ENCODE results near the gene DNER.
"Not testable (repeated sequence)": the region's sequence is repeated elsewhere in the genome, so short reads cannot be mapped to it uniquely, and the experiment has no call there.

Gene DNER

DNA sequence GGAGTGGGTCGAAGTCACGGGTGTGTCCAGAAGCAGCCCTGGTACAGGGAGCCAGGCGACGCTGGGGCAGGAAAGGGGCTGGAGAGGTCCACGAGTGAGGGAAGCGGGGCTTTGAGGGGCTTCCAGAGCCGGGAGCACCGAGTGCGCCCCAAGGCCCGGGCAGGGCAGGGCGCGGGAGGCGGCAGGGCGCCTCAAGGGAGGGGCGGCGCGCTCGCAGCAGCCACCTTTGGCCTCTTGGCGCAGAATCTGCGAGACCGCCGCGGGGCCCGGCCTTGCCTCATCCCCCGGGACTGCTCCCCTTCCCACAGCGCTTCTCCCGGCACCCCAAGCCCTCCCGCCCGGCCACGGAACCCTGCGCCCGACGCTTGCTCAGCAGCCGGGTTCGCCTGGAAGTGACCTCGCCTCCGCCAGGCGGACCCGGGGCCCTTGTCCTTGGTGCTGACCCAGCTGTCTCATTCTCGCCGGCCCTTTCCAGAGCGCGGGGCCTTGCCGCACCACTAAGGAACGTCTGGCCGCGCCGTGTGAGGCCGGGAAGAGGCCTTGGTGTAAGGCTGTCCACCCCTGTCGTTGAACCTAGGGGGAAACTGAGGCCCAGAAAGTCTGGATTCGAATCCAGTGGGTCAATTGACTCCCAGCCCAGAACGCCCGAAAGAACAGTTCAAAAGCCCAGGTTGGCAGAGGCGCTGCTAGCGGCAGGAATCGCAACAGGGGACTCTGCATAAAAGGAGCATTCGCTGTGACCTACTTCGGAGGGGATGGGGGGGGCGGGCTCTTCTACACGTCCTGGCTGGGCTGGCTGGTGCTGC, 584 bp upstream of the DNER start:
- DNase-seq = no peak

DNA sequence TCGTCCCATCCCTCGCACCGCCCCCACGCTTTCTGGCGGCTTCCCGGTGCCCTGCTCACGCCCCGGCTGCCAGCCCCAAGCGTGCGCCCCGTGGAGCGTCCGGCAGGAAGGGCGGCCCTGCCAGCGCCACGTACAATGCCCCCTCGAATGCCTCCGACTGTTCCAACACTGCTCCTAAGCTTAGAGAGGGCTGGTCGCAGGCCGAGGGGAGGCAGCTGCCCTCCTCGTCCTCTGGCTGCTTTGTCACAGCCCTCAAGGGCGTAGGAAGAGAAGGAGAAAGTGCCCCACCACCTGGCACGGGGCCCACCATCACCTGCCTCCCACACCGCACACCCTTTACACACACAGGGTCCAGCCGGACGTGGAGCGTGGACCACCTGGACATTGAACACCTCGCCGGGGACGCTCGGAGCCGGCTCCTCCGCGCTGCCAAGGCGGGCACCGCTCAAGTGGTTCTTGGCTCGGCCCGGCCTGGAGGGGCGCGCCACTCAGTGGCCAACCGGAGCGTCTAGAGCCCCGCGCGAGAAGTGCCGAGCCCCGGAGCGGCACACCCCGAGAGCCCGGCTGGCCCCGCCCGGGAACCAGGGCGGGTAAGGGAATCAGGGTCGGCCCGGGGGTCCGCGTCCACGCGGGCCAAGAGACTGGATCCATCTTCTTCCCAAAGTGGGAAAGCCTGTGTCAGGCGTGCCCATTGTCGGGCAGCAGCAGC, 830 bp downstream of the DNER start:
- no peak for DNase-seq

GRCh38 chr2:229712136-229712535, 2.2 kb downstream of the DNER start:
- no peak for DNase-seq

DNA sequence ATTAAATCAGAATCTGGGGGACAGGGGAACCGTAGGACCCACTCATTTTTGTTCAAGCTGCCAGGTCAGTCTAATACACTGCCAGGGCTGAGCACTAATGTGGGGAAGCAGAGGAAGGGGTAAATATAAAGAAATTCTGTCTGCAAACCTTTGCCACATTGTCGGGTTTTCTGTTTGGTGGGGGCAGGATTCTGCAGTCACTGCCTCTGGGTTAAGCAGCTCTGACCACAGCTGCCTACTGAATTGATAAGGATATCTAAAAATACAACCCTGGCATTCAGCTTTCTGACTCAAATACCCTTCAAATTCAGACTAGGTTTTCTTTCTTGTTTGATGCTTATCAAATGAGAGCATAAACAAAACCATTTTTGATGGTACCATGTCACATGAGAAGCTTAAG, 6.0 kb downstream of the DNER start:
- no peak for DNase-seq

DNA sequence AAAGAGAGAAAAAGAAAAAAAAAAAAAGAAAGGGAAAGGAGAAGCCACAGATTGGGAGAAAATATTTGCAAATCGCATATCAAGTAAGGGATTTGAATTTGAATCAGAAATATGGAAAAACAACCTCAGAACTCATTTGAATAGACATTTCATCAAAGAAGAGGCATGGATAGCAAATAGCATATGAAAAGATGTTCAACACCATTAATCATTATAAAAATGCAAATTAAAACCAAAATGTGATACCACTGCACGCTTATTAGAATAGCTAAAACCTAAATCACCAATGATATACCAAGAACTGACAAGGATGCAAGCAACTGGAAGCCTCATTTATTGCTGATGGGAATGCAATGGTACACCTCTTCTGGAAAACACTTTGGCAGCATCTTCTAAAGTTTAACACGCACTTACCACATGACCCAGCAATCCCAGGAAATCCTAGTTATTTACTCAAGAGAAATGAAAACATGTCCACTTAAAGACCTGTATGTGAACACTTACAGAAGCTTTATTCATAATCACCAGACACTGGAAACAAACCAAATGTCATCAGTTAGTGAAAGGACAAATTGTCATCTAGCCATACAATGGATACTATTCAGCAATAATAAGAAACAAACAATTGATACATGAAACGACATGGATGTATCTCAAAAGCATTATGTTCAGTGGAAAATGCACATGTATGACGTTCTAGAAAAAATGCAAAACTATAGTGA, 10.3 kb downstream of the DNER start:
- DNase-seq = no peak

DNA sequence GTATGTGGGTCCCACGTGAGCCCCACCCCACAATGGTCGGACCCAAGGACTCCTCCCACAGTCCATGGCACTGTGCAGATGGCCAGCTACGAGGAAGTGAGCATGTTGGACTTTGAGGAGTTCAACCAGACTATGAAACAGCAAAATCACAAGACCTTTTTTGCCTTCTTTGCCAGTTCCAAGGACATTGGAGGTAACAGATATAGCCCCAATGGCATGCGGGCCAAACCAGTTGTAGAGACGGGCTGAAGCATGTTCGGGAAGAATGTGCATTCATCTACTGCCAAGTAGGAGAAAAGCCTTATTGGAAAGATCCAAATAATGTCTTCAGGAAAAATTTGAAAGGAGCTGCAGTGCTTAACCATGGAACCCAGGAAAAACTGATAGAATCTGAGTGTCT, 12.6 kb downstream of the DNER start:
- DNase-seq = no peak

DNA sequence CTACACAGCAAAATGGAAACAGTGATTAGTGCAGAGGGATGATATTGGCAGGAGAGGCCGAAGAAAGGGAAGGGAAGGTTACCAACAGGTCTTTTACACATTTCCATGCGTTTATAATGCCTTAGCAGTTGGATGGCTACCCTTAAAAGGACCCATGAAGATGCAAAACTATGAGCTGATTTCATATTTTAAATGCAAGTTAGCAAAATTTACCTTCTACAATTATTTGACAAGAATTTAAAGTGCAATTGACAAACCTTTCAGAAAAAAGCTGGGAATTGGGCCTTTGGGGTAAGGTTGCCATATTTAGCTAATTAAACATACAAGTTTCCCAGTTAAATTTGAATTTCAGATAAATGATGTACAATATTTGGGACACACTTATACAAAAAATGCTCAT, 13.3 kb downstream of the DNER start:
- DNase-seq = no peak

DNA sequence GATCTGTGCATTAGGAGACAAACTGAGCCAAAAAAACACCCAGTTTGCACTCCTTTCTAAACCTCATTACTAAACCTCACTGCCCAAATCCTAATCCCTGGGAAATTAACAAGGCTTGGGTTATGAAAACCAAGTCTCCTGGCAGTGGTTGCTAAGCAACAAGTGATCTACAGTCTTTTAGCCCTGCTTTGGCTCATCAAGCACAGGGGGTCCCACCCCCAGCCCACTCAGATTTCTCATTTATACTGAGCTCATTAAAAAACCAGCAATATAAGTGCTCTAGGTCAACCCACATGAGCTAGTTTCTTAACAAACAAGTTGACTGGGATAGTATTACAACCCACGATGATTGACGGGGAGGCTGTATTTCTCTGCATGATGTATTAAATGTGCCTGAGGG, 18.4 kb downstream of the DNER start:
- DNase-seq = no peak

DNA sequence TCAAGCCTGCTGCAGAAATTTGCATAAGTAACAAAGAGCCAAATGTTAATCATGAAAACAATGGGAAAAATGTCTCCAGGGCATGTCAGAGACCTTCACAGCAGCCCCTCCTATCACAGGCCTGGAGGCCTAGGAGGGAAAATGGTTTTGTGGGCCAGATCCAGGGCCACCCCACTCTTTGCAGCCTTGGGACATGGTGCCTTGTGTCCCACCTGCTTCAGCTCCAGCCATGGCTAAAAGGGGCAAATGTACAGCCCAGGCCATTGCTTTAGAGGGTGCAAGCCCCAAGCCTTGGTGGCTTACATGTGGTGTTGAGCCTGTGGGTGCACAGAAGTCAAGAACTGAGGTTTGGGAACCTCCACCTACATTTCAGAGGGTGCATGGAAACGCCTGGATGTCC, 20.5 kb downstream of the DNER start:
- DNase-seq = not testable (repeated sequence)

- DNase-seq = no peak
These were observed 22.7 kb downstream of the DNER start for GRCh38 chr2:229691631-229692030.

DNA sequence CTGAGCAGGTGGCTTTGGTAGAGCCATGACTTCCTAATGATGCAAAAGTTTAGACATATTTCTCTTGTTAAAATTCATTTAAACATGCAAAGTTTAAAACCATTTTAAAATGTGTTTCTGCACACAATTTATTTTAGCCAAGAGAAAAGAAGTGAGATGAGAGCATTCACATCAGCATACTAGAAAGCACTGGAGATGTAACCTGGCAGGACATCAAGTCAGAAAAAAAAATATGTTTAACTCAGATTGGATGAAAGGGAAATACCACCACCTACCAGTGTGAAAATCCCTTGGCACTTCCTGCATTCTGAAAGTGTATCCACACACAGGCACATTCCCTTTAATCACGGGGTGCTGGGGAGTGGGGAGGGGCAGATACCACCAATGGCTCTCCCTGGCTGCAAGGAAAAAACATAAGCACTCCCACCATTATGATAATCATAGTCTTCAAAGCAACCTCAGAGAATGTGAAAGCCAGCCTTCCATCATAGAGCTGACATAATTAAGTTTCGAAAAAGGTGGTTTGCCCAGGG, 25.0 kb downstream of the DNER start:
- DNase-seq = no peak

DNA sequence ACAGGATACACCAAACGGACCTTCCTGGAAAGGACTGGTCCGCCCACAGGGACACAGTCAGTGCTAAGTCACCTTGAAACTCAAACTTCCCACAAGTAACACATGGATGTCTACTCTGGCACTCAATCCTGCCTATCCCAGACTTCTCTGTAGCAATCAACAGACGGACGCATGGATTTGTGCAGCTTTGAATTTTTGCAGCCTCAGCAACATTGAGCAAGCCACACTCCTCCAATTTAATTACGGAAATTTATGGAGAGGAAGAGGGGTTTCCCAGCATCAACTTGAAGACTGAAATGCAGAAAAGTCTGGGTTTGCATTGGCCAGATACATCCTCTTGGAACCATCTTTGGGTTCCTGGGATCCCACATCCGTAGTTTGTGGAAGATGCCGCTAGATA, 26.2 kb downstream of the DNER start:
- DNase-seq = no peak

DNA sequence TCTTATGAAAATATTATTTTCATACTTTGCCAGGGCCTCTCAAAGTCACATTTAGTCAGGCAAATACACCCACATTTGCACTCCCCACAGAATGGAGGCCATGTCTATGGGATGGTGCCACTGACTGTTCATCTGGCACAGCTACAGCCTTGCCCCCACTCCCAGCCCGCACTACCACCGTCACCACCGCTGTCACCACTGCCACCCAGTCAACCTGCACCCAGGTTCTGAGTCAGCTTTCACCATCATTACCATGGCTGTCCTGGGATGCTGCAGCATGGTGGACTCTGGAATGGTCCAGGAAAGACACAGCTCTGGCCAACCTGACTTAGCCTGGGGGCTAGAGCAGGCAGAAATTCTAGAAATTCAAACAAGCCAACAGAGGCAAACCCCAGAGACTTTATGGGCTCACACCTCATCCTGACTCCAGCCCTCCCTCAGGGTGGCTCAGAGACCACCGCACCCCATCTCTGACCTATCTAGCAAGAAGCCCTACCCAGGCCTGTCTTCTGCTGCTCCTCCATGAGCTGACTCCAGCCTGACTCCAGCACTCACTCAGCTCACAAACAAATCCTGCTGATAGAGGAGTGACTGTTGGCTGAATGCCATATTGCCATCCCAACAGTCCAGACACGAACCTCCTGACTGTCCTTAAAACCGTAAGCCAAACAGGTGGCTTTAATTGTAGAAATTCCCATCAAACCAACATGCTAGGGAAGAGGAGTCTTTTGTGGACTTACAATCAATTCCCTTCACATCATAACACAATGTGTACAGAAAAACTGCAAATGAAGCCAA, 28.0 kb downstream of the DNER start:
- no peak for DNase-seq

DNA sequence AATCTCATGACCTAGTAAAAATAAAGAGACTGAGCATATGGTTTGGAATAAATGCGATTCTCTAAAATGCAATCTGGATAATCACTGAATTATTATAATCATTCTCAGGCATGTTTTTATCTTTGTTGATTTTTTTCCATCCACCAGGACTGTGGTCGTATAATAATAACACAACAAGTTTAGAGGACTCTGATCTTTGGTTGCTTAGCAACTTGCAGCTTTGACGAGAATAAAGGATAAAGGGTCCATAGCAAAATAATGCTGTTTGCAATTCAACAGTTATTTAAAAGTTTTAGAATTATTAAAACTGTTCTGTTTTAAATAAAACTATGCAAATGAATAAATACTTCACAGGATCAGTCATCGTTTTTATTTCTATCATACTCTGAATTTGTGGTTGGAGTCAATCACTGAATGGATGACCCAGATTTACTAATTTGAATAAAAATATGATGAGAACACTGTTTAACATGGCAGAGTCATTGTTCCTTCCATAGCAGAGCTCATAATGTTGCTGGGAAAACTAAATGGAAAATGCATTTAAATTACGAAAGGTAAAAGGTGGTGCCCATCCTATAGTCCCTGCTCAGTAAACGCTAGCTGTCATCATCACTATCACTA, 29.3 kb downstream of the DNER start:
- DNase-seq = no peak

DNA sequence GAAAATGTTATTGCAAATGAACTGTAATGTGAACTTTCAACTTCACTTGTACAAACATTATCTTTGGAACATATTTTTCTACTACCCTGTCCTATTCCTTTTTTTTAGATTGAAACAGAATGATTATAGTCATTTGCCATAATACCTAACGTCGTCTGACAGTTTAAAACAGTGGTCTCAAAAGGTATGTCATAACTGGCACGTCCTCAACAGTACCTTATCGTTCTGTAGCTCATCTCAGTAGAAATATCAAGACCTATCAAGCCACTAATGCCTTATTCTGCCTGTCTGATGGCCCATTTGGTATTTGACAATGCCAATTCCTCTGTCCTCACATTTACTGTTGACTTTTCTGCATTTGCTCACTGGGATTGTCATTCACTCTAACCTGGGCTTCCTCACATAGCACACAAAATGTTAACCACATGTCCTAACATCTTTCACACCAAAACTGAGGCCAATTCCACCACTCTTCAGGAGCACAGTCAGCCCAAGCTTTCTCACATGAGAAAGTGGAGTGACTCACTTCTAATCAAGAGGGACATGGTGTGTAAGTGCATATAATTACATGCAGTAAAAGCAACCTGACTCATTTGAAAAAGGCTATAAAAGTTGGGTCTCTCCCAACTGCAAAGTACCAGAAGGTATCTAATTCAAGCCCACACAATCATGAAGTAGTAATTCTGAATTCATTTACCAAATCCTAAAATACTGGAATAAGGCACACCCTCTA, 34.8 kb downstream of the DNER start:
- no peak for DNase-seq

- no peak for DNase-seq
These were observed 38.8 kb downstream of the DNER start for GRCh38 chr2:229675569-229675968.

DNA sequence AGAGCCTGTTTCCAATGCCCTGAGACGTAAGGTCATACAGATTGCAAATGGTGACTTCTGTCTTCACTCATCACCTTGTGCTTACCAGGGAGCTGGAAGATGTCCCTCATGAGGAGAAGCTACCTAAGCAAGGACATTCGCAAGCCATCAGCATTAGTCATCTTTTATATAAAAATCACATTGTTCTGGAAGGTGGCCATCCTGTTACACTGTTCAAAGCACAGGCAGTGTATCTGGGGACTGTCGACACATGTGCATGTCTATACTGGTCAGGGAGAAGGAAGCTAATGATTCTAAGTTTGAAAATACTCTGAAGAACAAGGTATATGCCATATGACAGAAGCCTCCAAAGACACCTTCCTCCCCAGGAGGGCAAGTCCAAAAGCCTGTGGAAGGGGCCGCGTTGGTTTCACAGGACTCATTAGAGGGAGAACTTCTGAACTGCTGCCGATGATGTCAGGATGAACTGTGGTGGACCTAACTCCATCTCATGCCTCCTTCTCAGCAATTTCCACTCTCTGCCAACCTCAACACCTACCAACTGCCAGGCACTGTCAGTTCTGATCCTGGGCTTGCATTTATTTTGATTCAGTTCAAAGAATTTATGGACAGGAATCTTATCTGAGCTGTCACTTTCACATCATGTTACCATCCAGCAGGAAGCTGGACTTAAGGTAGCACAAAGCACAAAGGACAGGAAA, 39.4 kb downstream of the DNER start:
- DNase-seq = no peak

DNA sequence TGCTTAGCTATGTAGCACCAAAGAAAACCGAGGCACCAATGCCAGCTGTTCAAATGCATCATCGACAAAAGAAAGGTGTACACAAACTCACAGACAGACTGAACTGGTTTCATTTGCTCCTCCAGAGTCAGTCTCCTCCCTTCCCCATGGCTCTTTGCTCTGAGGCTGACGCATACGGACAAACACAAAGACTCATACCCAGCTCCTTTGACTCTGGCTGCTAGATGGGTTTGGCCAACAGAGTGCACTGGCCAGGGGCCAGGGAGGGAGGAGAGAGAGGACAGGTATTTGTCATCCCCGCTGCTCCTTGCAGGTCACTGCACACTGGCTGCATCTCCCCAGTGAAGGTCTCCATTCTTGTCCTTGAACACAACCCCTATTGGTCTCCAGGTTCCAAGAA, 40.7 kb downstream of the DNER start:
- no peak for DNase-seq

DNA sequence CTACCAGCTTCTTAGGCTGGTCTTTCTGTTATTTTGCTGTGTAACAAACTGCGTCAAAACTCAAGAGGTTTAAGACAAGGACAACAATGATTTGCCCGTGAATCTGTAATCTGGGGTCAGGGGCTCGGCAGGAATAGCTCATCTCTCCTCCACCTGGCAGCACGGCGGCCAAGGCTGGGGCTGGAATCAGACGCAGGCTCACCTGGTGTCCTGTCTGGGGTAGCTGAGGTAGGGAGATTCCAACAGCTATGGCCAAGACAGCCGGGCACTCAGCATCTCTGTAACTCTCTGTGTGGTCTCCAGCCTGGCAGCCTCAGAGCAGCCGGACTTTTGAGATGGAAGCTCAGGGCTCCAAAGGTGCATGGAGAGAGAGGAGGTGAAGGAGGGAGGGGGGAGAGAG, 42.3 kb downstream of the DNER start:
- no peak for DNase-seq

- DNase-seq = no peak
These were observed 44.5 kb downstream of the DNER start for GRCh38 chr2:229669841-229670240.

DNA sequence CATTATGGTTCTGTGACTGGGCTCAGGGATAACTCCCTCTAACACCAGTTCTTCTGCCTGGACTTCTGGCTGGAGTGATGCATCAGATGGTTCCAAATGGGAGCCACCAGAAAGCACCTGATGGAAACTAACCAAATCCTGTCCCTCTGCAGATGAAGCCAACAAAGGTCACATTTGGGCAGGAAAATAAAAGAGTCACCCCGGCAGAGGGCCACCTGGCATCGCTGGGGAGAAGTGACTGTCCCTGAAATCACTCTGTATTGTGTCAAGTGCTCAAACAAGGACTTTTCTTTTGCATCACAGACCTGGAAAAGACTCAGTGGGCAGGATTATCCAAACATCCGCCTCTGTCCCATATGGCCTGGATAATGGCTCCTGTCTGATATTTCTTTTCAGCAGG, 47.5 kb downstream of the DNER start:
- DNase-seq = no peak

All from NCI-H1048 (cell line).